Hepatocyte (in vitro differentiated cells): ENCODE data around the gene C1orf167.

Experiments
- CTCF ChIP-seq: fragments of 200-600 bp; sonication (generic); IDR thresholded peaks from 2 replicates; pipeline ENCODE4 v1.5.1; 2016; ENCODE audit warnings: antibody characterized with exemption, mild to moderate bottlenecking; ENCODE audit not compliant: poor library complexity
- EZH2 ChIP-seq: fragments of 200-600 bp; sonication (generic); IDR thresholded peaks from 2 replicates; pipeline ENCODE4 v1.6.1; 2016; ENCODE audit warnings: antibody characterized with exemption, mild to moderate bottlenecking, borderline replicate concordance

GRCh38 chr1:11781297-11781696 is 19.3 kb downstream of the C1orf167 start:
- TF ChIP-seq CTCF (no peak), EZH2 (no peak)
